Measurements from ENCODE around the gene MB. TPM values are rescaled to one million over a fixed set of nuclear protein-coding genes. Genes with fewer than 3 reads are reported as not detected.

Gene MB
- polyA plus RNA-seq, 1 donor (not counting 4 experiments of a cell fraction or from before 2014, with no cell fraction given), result not detected

GRCh38 chr22:35619336-35620094 lies 2.4 kb upstream of the MB start:
- no peak overlapping the region for H3K9ac ChIP-seq (ENCODE audit: control insufficient read depth, extremely low read depth, insufficient read depth, low read length)
- H3K4me1 ChIP-seq (ENCODE audit: control insufficient read depth, extremely low read depth, insufficient read depth, low read length), result peaks cover 10% of the 10 kb centered on the region
- no peaks in the 10 kb centered on the region for H3K9me3 ChIP-seq (ENCODE audit: control insufficient read depth, low read depth, low read length)
- no peak overlapping the region for H3K27ac ChIP-seq (ENCODE audit: control insufficient read depth, insufficient read depth, low read length)
- no peak for DNase-seq (ENCODE audit: low read depth, low spot score)
- no peaks in the 10 kb centered on the region for H3K36me3 ChIP-seq (ENCODE audit: control insufficient read depth in 2 of 2, extremely low read depth in 1 of 2, insufficient read depth in 2 of 2, low read length in 2 of 2)
- no peak for FAIRE-seq
- TF ChIP-seq, protein P1, sequence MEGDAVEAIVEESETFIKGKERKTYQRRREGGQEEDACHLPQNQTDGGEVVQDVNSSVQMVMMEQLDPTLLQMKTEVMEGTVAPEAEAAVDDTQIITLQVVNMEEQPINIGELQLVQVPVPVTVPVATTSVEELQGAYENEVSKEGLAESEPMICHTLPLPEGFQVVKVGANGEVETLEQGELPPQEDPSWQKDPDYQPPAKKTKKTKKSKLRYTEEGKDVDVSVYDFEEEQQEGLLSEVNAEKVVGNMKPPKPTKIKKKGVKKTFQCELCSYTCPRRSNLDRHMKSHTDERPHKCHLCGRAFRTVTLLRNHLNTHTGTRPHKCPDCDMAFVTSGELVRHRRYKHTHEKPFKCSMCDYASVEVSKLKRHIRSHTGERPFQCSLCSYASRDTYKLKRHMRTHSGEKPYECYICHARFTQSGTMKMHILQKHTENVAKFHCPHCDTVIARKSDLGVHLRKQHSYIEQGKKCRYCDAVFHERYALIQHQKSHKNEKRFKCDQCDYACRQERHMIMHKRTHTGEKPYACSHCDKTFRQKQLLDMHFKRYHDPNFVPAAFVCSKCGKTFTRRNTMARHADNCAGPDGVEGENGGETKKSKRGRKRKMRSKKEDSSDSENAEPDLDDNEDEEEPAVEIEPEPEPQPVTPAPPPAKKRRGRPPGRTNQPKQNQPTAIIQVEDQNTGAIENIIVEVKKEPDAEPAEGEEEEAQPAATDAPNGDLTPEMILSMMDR (optimal IDR thresholded peaks at IDR 0.05 in 1 of 3, IDR thresholded peaks at IDR 0.05 in 1 of 3, conservative IDR thresholded peaks at IDR 0.05 in 1 of 3; ENCODE audit: extremely low read depth in 1 of 3, insufficient read depth in 2 of 3, low read length in 3 of 3), result no peak
- no peak for TF ChIP-seq EZH2 (IDR thresholded peaks at IDR 0.05; ENCODE audit: low read length)
- H3K9me1 ChIP-seq (ENCODE audit: control insufficient read depth, extremely low read depth, insufficient read depth, low read length), result no peaks in the 10 kb centered on the region
- dilution Hi-C loops (cut with MboI; ENCODE audit: extremely low pct_ligation_motif_present, low sequenced_read_pairs), result no loop called here
- no peak overlapping the region for H2AFZ ChIP-seq (ENCODE audit: control insufficient read depth, low read length)
- H4K20me1 ChIP-seq (ENCODE audit: control insufficient read depth, extremely low read depth, insufficient read depth, low read length), result no peaks in the 10 kb centered on the region
- H3K27me3 ChIP-seq (ENCODE audit: control insufficient read depth, extremely low read depth, insufficient read depth, low read length), result no peaks in the 10 kb centered on the region
- H3K4me3 ChIP-seq (ENCODE audit: control insufficient read depth in 2 of 3, extremely low read depth in 1 of 3, insufficient read depth in 2 of 3, low read depth in 1 of 3, low read length in 3 of 3), result no peak overlapping the region
- no peak overlapping the region for H3K4me2 ChIP-seq (ENCODE audit: control insufficient read depth, extremely low read depth, insufficient read depth, low read depth, low read length)
- no peaks in the 10 kb centered on the region for H3K79me2 ChIP-seq (ENCODE audit: control insufficient read depth, insufficient read depth, low read length)

GRCh38 chr22:35618427-35619223 lies 1.5 kb upstream of the MB start:
- H3K4me1 ChIP-seq (ENCODE audit: control insufficient read depth, extremely low read depth, insufficient read depth, low read length), result peaks cover 10% of the 10 kb centered on the region
- H3K4me2 ChIP-seq (ENCODE audit: control insufficient read depth, extremely low read depth, insufficient read depth, low read depth, low read length), result no peak overlapping the region
- H3K36me3 ChIP-seq (ENCODE audit: control insufficient read depth in 2 of 2, extremely low read depth in 1 of 2, insufficient read depth in 2 of 2, low read length in 2 of 2), result no peaks in the 10 kb centered on the region
- dilution Hi-C loops (cut with MboI; ENCODE audit: extremely low pct_ligation_motif_present, low sequenced_read_pairs), result no loop called here
- no peaks in the 10 kb centered on the region for H4K20me1 ChIP-seq (ENCODE audit: control insufficient read depth, extremely low read depth, insufficient read depth, low read length)
- no peak for TF ChIP-seq EZH2 (IDR thresholded peaks at IDR 0.05; ENCODE audit: low read length)
- TF ChIP-seq, protein P1 (optimal IDR thresholded peaks at IDR 0.05 in 1 of 3, IDR thresholded peaks at IDR 0.05 in 1 of 3, conservative IDR thresholded peaks at IDR 0.05 in 1 of 3; ENCODE audit: extremely low read depth in 1 of 3, insufficient read depth in 2 of 3, low read length in 3 of 3), result no peak
- FAIRE-seq, result no peak
- no peaks in the 10 kb centered on the region for H3K79me2 ChIP-seq (ENCODE audit: control insufficient read depth, insufficient read depth, low read length)
- H3K27me3 ChIP-seq (ENCODE audit: control insufficient read depth, extremely low read depth, insufficient read depth, low read length), result no peaks in the 10 kb centered on the region
- no peak for DNase-seq (ENCODE audit: low read depth, low spot score)
- H2AFZ ChIP-seq (ENCODE audit: control insufficient read depth, low read length), result no peak overlapping the region
- H3K27ac ChIP-seq (ENCODE audit: control insufficient read depth, insufficient read depth, low read length), result no peak overlapping the region
- no peaks in the 10 kb centered on the region for H3K9me3 ChIP-seq (ENCODE audit: control insufficient read depth, low read depth, low read length)
- no peaks in the 10 kb centered on the region for H3K9me1 ChIP-seq (ENCODE audit: control insufficient read depth, extremely low read depth, insufficient read depth, low read length)
- H3K4me3 ChIP-seq (ENCODE audit: control insufficient read depth in 2 of 3, extremely low read depth in 1 of 3, insufficient read depth in 2 of 3, low read depth in 1 of 3, low read length in 3 of 3), result no peak overlapping the region
- H3K9ac ChIP-seq (ENCODE audit: control insufficient read depth, extremely low read depth, insufficient read depth, low read length), result no peak overlapping the region

Data from keratinocyte (primary cell).